ENCODE data around the gene TMEM145. TPM values are rescaled to one million over a fixed set of nuclear protein-coding genes. Genes with fewer than 3 reads are reported as not detected.
A peak's percentile ranks its signal among the peaks of the same experiment; 100 is the strongest.

Gene TMEM145
- total and polyA plus RNA-seq, 8 donors, result 0.21 to 1.6 (median 0.89) TPM

DNA sequence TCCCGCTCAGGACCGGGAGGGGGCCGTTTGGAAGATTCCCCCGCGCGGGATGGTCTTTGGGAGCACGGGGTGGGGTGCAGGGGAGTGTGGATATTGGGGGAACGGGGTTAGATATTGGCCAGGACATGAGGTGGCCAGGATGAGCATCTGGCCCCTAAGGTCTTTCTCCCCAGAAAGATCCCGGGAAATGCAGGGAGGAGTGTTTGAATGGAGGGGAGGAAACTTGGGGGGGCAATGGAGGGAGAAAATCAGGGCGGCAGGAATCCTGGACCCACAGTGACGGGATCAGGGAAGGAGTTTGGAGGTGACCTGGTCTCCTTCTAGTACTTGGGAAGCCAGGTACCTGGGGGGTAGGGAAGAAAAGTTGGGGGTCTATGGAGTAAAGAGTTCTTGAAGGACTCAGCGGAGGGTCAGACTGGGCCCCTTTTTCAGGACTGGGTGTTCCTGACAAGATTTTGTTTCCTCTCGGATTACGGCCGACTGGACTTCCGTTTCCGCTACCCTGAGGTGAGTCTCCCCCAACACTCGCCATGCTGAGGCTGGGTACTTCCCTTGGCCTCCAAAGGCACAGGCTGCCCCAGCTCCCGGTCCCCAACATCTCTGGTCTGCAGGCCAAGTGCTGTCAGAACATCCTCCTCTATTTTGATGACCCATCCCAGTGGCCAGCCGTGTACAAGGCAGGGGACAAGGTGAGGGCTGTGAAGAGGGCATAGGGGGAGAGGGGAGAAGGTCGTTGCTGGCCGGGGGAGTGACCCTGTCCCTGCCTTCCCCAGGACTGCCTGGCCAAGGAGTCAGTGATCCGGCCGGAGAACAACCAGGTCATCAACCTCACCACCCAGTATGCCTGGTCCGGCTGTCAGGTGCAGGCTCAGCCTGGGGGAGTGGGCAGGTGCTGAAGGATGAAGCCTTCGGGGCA lies 989 bp downstream of the TMEM145 start:
- DNase-seq (no peak), ATAC-seq (no peak)
- H3K36me3 ChIP-seq, result no peaks in the 10 kb centered on the region
- no peaks in the 10 kb centered on the region for H3K9me3 ChIP-seq
- TF ChIP-seq, protein P1, sequence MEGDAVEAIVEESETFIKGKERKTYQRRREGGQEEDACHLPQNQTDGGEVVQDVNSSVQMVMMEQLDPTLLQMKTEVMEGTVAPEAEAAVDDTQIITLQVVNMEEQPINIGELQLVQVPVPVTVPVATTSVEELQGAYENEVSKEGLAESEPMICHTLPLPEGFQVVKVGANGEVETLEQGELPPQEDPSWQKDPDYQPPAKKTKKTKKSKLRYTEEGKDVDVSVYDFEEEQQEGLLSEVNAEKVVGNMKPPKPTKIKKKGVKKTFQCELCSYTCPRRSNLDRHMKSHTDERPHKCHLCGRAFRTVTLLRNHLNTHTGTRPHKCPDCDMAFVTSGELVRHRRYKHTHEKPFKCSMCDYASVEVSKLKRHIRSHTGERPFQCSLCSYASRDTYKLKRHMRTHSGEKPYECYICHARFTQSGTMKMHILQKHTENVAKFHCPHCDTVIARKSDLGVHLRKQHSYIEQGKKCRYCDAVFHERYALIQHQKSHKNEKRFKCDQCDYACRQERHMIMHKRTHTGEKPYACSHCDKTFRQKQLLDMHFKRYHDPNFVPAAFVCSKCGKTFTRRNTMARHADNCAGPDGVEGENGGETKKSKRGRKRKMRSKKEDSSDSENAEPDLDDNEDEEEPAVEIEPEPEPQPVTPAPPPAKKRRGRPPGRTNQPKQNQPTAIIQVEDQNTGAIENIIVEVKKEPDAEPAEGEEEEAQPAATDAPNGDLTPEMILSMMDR (IDR thresholded peaks at IDR 0.05), result no peak
- H3K4me3 ChIP-seq, result no peak overlapping the region
- intact Hi-C loops (cut with DNase I), result loop anchor here in 1 of 2 donors (10.0 kb wide), 1 partner anchor 179 kb away; the partner anchor contains the start of gene POU2F2
- peaks cover 9 to 21% of the 10 kb centered on the region in 2 donors for H3K4me1 ChIP-seq
- peaks cover 9 to 48% of the 10 kb centered on the region in 2 donors for H3K27me3 ChIP-seq
- no peak overlapping the region for H3K27ac ChIP-seq

DNA sequence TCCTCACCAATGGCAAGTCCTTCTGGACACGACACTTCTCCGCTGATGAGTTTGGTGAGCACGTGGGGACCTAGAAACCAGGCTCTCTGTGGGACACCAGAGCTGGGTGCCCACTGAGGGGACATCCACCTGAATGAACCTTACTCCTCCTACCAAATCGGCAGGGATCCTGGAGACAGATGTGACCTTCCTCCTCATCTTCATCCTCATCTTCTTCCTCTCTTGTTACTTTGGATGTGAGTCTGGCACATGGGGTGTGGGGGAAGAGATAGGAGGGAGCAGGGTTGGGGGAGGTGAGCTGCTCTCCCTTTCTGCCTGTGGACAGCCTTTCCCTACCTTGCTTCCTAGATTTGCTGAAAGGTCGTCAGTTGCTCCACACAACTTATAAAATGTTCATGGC lies 1.9 kb downstream of the TMEM145 start:
- TF ChIP-seq, protein P1 (IDR thresholded peaks at IDR 0.05), result no peak
- ATAC-seq, result no peak

DNA sequence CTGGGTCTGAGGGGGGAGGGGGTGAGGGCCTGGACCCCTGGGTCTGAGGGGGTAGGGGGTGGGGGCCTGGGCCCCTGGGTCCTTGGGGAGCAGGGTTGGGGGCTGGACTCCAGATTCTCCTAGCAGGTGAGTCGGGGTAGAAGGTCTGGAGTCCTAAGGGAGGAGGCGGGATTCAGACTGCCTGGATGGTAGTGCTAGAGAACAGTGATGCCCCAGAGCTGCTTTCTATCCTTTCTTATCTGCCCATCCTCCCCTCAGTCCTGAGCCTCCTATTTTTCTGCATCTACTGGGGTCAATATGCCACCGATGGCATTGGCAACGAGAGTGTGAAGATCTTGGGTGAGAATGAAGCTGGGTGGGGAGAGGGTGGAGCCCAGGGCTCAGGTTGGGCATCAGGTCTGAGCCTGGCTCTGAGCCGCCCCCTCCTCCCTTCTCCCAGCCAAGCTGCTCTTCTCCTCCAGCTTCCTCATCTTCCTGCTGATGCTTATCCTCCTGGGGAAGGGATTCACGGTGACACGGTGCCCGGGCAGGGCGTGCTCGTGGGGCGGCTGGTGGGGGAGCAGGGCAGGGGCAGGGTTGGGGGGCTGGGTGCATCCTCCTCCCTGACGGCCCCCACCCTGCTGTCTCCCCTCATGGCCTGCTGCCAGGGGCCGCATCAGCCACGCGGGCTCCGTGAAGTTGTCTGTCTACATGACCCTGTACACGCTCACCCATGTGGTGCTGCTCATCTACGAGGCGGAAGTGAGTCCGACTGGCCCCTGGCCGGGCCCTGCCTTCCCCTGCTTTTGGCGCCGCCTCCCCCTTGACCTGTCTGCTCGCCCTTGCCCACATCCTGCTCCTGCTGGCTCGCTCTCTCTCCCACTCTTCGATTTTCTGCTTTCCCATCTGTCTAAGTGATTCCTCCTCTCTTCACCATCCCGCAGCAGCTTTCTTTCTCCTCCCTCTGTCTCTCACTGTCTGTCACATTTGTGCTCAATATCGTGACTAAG lies 3.4 kb downstream of the TMEM145 start:
- DNase-seq (peak in 2 of 4 donors; percentile 61 to 86), ATAC-seq (peak; percentile 58)
- Histone ChIP-seq H3K4me1 (peaks cover 9 to 21% of the 10 kb centered on the region in 2 donors), H3K9me3 (no peaks in the 10 kb centered on the region), H3K27ac (no peak overlapping the region), H3K27me3 (peaks cover 9 to 44% of the 10 kb centered on the region in 2 donors), H3K4me3 (no peak overlapping the region), H3K36me3 (no peaks in the 10 kb centered on the region)
- TF ChIP-seq, protein P1 (IDR thresholded peaks at IDR 0.05), result no peak
- intact Hi-C loops (cut with DNase I), result loop anchor here in 1 of 2 donors (10.0 kb wide), 1 partner anchor 182 kb away; the partner anchor contains the start of gene POU2F2

More for the DNA sequence above, 1.9 kb downstream of the TMEM145 start:
- DNase-seq, result no peak
- Histone ChIP-seq H3K4me1 (peaks cover 9 to 21% of the 10 kb centered on the region in 2 donors), H3K36me3 (no peaks in the 10 kb centered on the region), H3K27ac (no peak overlapping the region), H3K27me3 (peaks cover 9 to 48% of the 10 kb centered on the region in 2 donors), H3K9me3 (no peaks in the 10 kb centered on the region), H3K4me3 (no peak overlapping the region)
- intact Hi-C loops (cut with DNase I), result loop anchor here in 1 of 2 donors (10.0 kb wide), 1 partner anchor 180 kb away; the partner anchor contains the start of gene POU2F2

DNA sequence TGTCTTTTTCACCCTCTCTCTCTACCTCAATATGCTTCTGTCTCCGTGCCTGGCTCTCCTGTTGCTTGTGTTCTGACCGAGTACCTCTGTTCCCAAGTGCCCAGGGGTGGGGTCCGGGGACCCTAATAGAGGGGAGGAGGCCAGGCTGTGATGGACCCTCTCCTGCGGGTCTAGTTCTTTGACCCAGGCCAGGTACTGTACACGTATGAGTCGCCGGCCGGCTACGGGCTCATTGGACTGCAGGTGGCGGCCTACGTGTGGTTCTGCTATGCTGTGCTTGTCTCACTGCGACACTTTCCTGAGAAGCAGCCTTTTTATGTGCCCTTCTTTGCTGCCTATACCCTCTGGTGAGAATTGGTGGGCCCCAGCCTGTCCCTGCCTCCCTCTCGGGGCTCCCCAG lies 4.4 kb downstream of the TMEM145 start:
- H3K4me1 ChIP-seq, result peaks cover 9 to 21% of the 10 kb centered on the region in 2 donors
- DNase-seq (no peak), ATAC-seq (no peak)
- H3K9me3 ChIP-seq, result no peaks in the 10 kb centered on the region
- intact Hi-C loops (cut with DNase I), result loop anchor here in 1 of 2 donors (10.0 kb wide), 1 partner anchor 183 kb away; the partner anchor contains the start of gene POU2F2
- H3K4me3 ChIP-seq, result no peak overlapping the region
- TF ChIP-seq, protein P1 (IDR thresholded peaks at IDR 0.05), result no peak
- H3K27me3 ChIP-seq, result peaks cover 3 to 44% of the 10 kb centered on the region in 2 donors
- H3K27ac ChIP-seq, result no peak overlapping the region
- no peaks in the 10 kb centered on the region for H3K36me3 ChIP-seq
